Stimulated activated CD8-positive, alpha-beta memory T cell treated with anti-CD3 and anti-CD28 coated beads, Interleukin-4, amount 100 ng/mL, for 24 hours (primary cell): ENCODE measurements around the gene LRRC27.
A peak's percentile ranks its signal among the peaks of the same experiment; 100 is the strongest.

Experiments
- DNase-seq: peaks from one replicate; pipeline ENCODE4 v3.0.0-alpha.2; 2020; ENCODE audit warnings: low read depth

Gene LRRC27

DNA sequence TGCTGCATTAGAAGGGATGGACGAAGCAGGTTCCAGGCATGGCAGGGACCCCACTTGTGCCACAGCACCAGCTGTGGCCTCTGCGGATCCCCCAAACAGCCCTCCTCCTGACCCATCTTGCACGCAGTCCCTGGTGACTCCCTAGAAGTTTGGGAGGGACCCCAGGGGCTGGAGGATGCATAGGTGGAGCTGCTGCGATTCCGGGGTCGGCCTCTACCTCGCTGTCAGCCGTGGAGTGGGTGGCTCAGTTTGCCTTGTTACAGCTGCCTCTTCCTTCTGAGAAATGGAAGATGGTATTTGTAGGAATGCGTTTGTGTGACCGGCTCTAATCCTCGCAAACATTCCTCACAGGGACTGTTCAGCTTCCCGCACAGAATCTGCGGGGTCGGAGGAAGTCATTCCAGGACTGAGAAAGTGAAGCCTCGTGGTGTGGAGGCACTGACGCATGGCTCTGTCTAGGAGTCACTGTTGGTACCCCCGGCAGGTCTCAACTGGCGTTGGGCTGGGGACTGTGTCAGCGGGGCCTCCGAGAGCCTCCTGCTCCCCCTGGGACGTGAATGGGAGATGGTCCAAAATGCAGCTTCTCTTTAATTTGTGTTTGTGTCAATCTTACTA lies 82.5 kb downstream of the LRRC27 start:
- DNase-seq: no peak

DNA sequence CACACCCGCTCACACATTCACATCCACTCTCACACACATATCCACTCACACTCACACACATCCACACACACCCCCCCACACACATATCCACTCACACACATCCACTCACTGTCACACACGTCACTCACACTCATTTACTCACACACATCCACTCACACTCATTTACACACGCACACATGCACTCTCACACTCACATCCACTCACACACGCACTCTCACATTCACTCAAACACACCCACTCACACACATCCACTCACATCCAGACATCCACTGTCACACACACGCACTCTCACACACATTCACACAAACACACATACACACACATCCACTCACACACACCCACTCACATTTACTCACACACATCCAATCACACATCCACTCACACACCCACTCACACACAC lies 83.3 kb downstream of the LRRC27 start:
- no peak for DNase-seq

DNA sequence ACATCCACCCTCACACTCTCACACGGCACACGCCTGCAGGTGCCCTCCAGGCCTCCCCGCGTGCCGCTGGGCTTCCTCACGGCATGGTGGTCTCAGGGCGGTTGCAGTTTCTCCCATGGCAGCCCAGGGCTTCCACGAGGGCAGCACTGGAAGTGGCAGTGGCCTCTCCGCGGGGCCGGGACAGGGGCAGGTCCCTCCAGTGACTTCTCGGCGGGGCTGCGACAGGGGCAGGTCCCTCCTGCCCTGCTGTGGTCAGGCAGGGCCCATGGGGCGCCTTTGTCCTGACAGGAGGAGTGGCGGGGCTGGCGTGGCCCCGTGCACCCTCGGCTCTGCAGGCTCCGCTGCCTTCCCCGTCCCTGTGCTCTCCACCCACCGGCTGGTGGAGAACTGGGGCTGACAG lies 84.0 kb downstream of the LRRC27 start:
- DNase-seq: no peak

DNA sequence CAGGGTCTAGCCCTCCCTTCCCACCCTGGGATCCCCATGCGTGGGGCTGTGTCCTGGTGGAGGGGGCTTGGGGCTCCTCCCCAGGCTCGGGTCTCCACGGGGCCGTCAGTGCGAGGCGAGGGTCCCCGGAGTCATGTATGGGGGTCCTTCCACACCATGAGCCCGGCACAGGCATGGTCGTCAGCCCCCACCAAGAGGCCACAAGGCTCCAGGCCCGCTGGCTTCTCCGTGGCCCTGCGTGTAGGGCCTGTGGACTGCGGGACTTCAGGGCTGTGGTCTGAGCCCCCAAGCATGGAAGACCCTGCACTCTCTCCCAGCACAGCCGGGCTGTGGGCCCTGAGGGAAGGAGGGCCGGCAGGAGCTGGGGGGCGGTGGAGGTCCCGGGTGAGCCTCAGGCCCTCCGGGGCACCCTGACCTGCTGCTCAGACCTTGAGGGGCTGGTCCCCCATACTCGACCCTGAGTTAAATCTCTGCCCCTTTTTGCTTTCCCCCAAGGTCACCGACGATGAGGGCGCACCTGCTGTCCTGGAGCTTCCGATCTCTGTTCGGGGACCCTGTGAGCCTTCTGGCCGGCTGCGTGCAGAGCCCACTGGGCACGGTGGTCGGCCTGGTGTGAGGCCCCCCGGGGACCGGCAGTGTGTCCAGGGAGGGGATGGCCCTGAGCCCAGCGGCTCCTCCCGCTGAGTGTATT lies 84.7 kb downstream of the LRRC27 start:
- no peak for DNase-seq

DNA sequence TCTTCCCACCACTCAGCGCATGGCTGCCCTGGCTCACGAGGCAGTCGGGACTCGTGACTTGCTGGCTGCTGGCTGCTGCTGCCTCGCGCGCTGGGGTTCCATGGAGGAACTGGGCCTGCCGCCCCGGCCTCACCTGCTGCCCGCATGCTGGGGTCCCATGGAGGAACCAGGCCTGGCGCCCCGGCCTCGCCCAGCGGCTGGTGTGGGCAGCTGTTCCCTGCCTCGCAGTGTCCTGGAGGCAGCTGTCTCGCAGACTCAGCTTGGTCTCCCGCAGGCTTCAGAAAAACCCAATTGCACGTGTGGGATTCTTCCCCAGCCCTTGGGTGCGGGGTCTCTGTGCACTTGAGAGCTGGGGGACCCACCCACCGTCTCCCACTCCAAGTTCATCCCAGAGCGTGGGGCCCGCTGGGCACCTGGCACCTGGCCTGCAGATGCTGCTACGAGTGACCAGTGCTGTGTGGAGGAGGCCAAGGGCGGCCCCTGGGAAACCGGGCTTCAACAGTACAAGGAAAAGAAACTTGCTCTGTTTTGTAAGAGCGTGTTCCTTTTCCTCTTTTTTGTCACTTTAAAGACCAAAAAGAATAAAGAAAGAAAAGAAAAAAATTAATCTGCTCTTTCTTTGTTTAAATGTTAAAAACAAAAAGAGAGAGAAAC lies 85.4 kb downstream of the LRRC27 start:
- DNase-seq: no peak

DNA sequence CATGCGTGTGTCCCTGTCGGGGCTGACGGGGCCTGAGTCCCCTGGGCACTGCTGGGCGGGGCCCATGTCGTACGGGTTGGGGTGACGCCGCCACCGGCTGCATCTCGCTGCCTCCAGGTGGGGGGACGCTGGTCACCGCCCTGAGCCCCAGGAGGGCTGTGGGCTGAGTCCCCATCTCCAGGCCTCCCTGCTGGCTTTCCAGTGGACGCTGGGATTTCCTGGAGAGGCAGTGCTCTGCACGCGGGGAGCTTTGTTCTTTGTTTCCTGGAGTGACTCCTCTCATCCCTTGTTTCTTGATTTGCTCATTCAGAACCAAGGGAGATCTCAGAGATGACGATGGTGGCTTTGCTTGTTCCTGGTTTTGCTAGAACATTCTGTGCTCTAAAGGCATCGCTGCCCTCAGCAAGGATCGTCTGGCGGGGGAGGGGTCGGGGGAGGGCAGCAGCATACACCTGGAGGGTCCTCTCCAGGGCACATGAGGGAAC lies 86.0 kb downstream of the LRRC27 start:
- DNase-seq: no peak

DNA sequence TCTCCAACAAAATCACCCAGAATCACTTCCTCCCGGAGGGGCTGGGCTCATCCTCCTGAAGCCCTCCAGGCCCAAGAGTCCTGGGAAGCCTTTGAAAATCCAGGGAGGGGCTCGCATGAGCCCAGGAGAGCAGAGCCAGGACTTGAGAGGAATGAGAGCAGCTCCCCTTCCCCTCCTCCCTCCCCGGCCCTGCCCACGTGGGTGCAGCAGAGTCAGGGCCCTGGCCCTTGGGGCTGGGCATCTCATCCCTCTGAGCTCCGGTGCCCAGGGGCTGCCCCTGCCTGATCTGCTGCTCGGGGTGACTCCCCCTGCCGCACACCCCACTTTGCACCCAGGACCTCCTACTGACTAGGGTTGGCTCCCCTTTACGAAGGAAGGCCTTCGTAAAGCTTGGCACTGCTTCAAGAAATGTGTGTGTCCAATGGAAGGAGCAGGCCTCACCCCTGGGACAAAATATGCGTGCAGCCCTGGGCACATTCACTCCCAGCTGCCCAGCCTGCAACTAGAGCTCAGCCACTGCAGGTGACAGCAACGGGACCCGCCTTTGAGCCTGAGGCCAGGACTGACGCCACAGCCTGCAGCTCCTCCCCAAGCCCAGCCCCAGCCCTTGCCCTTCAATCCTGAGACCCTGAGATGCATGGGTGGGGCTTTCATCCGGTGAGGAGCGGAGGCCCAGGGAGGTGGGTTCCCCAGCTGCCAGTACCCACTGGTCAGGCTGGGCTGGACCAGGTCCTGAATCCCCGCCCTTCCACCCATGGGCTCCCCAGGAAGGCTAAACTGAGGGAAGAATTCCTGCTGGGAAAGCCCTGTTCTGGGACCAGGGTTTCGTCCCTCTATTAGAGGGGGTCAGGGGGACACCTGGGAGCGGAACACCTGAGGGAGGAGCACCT lies 86.8 kb downstream of the LRRC27 start:
- no peak for DNase-seq

DNA sequence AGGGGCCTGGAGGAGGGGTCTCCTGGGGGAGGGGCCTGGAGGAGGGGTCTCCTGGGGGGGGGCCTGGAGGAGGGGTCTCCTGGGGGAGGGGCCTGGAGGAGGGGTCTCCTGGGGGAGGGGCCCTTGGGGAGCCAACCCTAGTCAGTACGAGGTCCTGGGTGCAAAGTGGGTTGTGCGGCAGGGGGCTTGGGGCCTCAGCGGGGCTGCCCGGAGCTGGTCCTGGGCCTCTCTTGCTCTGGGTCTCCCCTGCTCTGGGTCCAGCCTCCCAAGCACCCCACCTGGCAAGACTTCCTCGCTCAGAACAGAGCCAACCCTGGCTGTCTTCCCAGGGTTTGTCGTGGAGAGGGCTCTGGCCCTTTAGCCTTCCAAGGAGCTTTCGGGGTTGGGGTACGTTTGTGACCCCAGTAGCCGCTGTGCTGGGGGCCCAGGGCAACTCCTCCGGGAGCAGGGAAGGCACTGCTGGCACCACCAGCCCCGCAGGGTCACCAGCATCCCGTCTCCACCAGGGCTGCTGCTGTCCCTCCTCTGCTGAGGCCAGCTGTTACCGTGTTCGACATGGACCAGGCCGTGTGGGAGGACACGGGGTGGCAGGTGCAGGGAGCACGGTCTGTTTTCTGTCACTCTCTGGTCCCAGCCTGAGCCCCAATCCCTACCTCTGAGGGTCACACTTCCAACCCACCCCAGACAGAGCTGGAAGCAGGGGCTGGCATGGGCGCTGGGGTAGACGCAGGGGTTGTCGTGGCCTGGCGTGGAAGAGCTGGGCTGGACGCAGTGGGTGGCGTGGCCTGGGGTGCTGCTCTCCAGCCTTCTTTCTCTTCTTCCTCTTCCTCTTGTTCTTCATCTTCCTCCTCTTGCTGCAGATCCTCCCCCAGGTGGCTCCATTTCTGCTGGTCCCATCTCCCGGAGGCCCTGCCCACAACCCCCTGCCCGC lies 87.8 kb downstream of the LRRC27 start:
- DNase-seq: no peak

DNA sequence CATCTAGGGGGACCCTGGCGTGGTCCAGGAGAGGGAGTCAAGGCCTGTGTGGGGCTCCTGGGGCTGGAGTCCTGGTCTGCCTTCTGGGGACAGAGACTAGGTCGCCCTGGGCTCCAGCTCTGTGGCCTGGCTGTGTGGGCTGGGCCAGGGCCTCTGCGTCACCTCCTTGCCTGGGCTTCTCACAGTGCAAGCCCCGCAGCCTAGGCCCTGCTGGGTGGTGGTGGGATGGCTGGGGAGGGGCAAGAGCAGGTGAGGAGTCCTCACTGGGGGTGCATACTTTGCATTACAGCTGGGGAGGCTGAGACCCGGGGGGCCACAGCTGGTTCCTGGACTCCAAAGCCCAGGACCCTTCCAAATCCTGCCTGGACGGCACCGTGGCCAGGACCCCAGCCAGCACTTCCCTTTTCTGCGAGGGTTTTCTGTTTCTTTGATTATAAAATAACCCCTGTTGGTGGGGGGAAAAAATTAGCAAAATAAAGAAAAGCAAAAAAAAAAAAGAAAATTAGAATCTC lies 88.5 kb downstream of the LRRC27 start:
- no peak for DNase-seq

DNA sequence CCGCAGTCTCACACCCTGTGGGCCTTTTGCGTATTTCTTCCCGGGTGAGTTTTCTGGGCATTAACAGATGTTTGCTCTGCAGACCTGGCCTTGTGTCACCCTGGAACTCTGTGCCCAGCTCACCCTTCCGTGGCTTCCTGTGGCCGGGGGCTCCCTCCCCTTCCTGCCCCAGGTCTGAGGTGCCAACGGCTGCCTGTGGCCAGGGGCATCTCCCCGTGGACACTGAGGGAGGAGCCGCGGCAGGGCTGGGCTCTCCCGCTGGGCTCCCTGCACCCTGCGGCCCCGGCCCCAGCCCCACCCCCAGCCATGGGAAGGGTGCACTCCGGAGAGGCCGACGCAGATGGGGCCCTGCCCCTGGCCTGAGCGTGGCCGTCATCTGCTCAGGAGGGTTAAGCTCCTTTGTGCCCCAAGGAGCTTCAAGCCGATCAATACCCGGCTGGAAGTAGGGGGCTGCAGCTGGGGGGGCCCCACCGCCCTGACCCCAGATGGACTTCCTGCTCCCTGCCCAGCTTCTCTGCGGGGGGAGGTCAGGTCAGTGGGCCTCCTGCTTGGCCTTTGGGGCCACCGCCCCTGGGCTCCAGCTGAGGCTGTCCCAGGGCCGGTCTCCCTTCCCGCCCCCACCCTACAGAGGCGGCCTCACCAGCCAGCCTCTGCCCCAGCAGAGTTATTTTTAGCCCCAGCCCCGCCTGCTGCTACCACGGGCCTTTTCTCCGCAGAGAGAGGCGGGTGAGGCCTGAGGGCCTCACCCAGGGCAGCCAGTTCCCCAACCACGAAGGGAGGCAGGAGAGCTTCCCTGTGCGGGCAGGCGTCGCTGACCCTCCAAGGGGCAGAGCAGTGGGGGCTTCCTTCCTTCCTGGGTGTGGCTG lies 89.2 kb downstream of the LRRC27 start:
- peak; percentile 18 for DNase-seq

DNA sequence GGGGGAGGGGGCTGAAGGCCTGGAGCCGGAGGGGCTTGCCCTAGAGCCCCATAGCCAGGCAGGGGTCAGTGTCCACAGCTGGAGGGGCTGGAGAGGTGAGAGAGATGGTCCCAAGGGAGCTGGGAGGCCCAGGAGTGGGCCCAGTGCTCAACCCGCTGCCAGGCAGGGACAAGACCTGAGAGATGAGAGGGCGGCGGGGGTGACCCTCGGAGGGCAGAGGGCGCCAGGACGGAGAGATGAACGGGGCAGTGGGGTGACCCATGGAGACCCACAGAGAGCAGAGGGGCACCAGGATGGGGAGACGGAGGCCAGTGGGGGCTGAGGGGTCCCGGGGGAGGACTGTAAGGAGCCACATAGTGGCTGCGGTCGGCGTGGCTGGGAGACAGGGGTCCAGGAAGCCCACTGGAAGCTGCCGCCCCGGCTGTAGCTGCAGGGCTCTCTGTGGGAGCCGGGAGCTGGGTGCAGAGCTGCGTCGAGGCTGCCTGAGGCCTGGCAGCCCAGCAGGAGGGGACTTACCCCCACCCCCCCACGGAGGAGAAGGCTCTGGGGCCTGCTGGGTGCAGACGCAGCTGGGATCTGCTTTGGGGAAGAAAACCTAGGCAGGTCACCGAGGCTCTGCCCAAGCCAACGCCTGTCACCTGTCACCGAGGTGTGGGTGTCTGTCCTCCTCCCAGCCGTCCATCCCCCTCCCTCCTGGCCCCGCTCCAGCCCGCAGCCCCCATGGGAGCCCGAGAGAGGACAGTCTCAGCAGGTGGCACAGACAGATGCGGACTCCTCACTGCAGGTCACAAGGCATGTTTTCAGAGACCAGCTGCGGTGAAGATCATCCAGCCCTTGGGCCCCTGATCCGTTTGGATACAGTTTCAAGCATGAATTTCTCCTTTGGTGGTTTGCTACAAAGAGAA lies 90.1 kb downstream of the LRRC27 start:
- DNase-seq: no peak

DNA sequence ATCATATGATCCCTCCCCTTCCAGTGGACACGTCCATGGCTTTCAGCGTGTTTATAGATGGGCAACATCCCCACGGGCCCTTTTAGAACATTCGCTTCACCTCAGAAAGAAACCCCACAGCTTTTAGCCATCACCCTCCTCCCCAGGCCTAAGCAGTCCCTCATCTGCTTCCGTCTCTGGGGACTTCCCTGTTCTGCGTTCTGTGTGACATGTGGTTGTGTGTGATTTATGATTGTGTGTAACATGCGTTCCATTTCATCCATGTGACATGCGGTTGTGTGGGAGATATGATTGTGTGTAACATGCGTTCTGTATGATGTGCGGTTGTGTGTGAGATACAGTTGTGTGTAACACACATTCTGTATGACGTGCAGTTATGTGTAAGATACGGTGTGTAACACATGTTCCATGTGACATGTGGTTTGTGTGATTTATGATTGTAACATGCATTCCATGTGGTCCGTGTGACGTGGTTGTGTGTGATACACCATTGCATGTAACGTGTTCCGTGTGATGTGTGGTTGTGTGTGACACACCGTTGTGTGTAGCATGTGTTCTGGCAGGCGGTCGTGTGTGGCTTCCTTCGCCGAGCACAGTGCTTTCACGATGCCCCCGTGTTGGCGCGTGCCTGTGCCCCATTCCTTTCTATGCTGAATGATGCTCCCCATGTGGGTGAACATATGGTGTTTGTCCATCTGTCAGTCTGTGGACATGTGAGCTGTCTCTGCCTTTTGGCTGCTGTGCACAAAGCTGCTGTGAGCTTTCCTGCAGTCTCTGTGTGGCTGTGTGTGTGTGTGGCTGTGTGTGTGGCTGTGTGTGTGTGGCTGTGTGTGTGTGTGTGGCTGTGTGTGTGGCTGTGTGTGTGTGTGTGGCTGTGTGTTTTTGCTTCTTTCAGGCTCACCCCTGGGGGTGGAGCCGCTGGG lies 91.2 kb downstream of the LRRC27 start:
- DNase-seq: no peak

DNA sequence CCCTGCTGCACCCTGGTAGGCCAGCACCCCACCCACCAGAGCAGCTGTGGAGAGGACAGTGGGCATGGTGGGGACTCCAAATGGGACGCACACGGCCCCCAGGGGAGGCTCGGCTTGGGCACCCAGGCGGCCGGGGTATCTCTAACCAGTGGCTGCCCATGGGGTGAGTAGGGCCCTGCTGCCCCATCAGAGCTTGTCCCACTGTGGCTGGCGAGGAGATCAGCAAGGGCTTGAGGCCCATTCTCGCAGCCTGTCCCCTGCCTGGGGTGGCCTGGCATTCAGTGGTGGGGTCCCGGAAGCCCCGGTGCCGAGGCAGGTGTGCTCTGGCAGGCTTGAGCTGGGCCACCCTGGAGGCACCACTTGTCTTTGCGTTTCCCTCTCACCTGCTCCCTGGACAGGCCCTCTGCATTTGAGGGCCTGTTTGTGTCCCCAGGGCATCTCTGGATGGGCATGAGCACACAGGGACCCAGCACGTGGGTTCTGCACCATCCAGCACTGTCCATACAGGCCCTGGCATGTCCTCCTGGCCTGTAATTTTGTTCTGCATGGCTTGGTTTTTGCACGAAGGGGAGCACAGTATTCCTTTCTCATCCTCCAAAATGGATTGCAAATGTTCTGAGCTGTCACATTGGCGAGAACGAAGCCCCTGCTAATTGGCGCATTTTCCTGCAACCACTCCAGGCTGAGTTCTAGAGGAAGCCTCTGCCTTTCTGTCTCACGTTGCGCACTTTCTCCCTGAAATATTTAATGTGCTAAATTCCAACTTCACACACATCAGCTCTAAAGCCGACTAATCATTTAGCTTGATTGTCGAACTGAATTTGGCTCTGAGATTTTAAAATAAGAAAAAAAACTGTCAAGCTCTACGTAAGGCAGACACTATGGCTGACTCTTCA lies 92.2 kb downstream of the LRRC27 start:
- DNase-seq: no peak

DNA sequence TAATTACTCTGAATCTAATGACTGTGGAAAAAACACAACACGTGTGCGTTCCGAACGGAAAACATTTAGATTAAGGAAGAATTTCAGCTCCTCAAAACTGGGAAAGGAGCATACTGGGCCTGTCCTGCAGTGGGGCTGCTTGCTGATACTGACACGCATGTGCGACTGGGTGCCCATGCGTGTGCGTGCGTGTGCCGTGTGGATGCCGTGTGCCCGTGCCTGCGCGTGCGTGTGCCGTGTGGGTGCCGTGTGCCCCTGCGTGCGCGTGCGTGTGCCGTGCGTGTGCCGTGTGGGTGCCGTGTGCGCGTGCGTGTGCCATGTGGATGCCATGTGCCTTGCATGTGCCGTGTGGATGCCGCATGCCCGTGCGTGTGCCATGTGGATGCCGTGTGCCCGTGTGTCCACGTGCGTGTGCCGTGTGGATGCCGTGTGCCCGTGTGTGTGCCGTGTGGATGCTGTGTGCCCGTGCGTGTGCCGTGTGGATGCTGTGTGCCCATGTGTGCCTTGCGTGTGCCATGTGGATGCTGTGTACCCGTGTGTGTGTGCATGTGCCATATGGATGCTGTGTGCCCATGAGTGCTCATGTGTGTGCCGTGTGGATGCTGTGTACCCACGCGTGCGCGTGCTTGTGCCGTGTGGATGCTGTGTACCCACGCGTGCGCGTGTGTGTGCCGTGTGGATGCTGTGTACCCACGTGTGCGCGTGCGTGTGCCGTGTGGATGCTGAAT lies 93.2 kb downstream of the LRRC27 start:
- no peak for DNase-seq

DNA sequence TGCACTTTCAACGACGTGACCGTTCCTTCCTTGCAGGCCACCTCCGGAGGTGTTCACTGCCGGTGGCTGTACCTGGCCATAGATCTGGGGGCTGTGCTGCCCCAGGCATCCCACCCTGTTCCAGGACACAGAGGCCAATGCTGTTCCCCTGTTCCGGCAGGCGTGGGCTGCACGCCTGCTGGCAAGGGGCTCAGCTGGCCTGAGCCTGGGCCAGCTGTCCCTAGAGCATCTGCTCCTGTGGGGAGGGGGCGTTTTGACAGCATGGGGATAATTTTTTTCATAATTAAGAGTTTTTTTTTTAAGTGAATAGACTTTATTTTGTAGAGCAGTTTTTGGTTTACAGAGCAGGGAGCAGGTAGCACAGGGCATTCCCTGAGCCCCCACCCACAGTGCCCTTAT lies 93.8 kb downstream of the LRRC27 start:
- DNase-seq: no peak
